HEK293 (cell line): ENCODE data around the gene TDRD10.
"Not testable (repeated sequence)": the region's sequence is repeated elsewhere in the genome, so short reads cannot be mapped to it uniquely, and the experiment has no call there.

Experiments
- CTCF ChIA-PET: fragments of 350-600 bp; formaldehyde crosslinking; extraction: SDS; loops from one replicate; lab custom pipeline; 2021; ENCODE audit warnings: antibody characterized with exemption; lab: Yijun Ruan, JAX
- POLR2A ChIA-PET: fragments of 300-600 bp; formaldehyde crosslinking; extraction: SDS; loops from one replicate; lab custom pipeline; 2020; ENCODE audit warnings: antibody characterized with exemption, inconsistent platforms; lab: Yijun Ruan, JAX
- H3K27ac ChIP-seq: fragments of 200-500 bp; sonication (Bioruptor generic); 2 replicates; pipeline ENCODE4 v1.5.1; 2014; ENCODE audit warnings: low read depth, low read length, control low read depth, inconsistent platforms; ENCODE audit errors: extremely low read depth
- H3K36me3 ChIP-seq, 2 experiments: fragments of 200-500 bp in 1 of 2; sonication (Bioruptor generic) in 1 of 2; 1 replicate in 1 of 2; 2 replicates in 1 of 2; pipeline ENCODE4 v1.5.1; 2014 to 2017; ENCODE audit warnings: inconsistent platforms in 2 of 2, low read length in 2 of 2; ENCODE audit not compliant: control insufficient read depth in 2 of 2, insufficient read depth in 1 of 2
- H3K4me1 ChIP-seq: fragments of 200-500 bp; sonication (Bioruptor generic); 2 replicates; pipeline ENCODE4 v1.5.1; 2014; ENCODE audit warnings: mild to moderate bottlenecking, low read length, inconsistent platforms; ENCODE audit not compliant: control insufficient read depth, insufficient read depth
- H3K4me3 ChIP-seq: 2 replicates; pipeline ENCODE4 v1.5.1; 2011; ENCODE audit warnings: low read depth, mild to moderate bottlenecking, control low read depth, low read length, moderate library complexity
- H3K9me3 ChIP-seq: fragments of 200-500 bp; sonication (Bioruptor generic); 2 replicates; pipeline ENCODE4 v1.5.1; 2014; ENCODE audit warnings: low read depth, low read length, inconsistent platforms; ENCODE audit not compliant: control insufficient read depth, insufficient read depth
- KLF16 ChIP-seq: fragments of 450-650 bp; formaldehyde crosslinking; IDR thresholded peaks from 2 replicates; pipeline ENCODE4 v1.5.1; 2017; ENCODE audit warnings: missing biosample characterization, missing genetic modification characterization
- PRDM1 ChIP-seq: fragments of 450-650 bp; formaldehyde crosslinking; IDR thresholded peaks from 2 replicates; pipeline ENCODE4; 2016; ENCODE audit warnings: missing biosample characterization, missing genetic modification characterization
- RBAK ChIP-seq: fragments of 450-650 bp; formaldehyde crosslinking; IDR thresholded peaks from 2 replicates; pipeline ENCODE4 v1.5.1; 2016; ENCODE audit warnings: missing biosample characterization, missing genetic modification characterization
- REPIN1 ChIP-seq: fragments of 450-650 bp; formaldehyde crosslinking; IDR thresholded peaks from 2 replicates; pipeline ENCODE4 v1.5.1; 2017; ENCODE audit warnings: missing biosample characterization, missing genetic modification characterization, low read depth
- ZBTB20 ChIP-seq: fragments of 450-650 bp; formaldehyde crosslinking; IDR thresholded peaks from 2 replicates; pipeline ENCODE4 v1.5.1; 2016; ENCODE audit warnings: missing biosample characterization, missing genetic modification characterization
- ZBTB6 ChIP-seq: fragments of 450-650 bp; formaldehyde crosslinking; IDR thresholded peaks from 2 replicates; pipeline ENCODE4 v1.5.1; 2017; ENCODE audit warnings: missing biosample characterization, missing genetic modification characterization
- ZEB2 ChIP-seq: fragments of 450-650 bp; formaldehyde crosslinking; IDR thresholded peaks from 2 replicates; pipeline ENCODE4 v1.5.1; 2016; ENCODE audit warnings: missing biosample characterization, missing genetic modification characterization
- ZNF239 ChIP-seq: fragments of 450-650 bp; formaldehyde crosslinking; IDR thresholded peaks from 2 replicates; pipeline ENCODE4 v1.5.1; 2016; ENCODE audit warnings: missing biosample characterization, missing genetic modification characterization
- ZNF324 ChIP-seq: fragments of 450-650 bp; formaldehyde crosslinking; IDR thresholded peaks from 2 replicates; pipeline ENCODE4 v1.5.1; 2016; ENCODE audit warnings: missing biosample characterization, missing genetic modification characterization
- ZNF488 ChIP-seq: fragments of 450-650 bp; formaldehyde crosslinking; IDR thresholded peaks from 2 replicates; pipeline ENCODE4 v1.5.1; 2016; ENCODE audit warnings: missing biosample characterization, missing genetic modification characterization
- ZNF664 ChIP-seq: fragments of 450-650 bp; formaldehyde crosslinking; IDR thresholded peaks from 2 replicates; pipeline ENCODE4 v1.5.1; 2016; ENCODE audit warnings: missing biosample characterization, missing genetic modification characterization
- ZNF777 ChIP-seq: fragments of 450-650 bp; formaldehyde crosslinking; IDR thresholded peaks from 2 replicates; pipeline ENCODE4 v1.5.1; 2017; ENCODE audit warnings: missing biosample characterization, missing genetic modification characterization, borderline replicate concordance
- ZSCAN30 ChIP-seq: fragments of 450-650 bp; IDR thresholded peaks from 2 replicates; pipeline ENCODE4 v1.5.1; 2018; ENCODE audit warnings: missing biosample characterization, mild to moderate bottlenecking, missing genetic modification characterization, moderate library complexity
- TF ChIP-seq, protein P1 (sequence below): fragments of 450-650 bp; formaldehyde crosslinking; IDR thresholded peaks from 2 replicates; pipeline ENCODE4 v1.5.1; 2016; ENCODE audit warnings: missing biosample characterization, missing genetic modification characterization
- TF ChIP-seq, protein P2 (sequence below): fragments of 450-650 bp; formaldehyde crosslinking; IDR thresholded peaks from 2 replicates; pipeline ENCODE4 v1.5.1; 2017; ENCODE audit warnings: missing biosample characterization, mild to moderate bottlenecking, missing genetic modification characterization, moderate library complexity
- TF ChIP-seq, protein P3 (sequence below): fragments of 450-650 bp; formaldehyde crosslinking; IDR thresholded peaks from 2 replicates; pipeline ENCODE4 v1.5.1; 2017; ENCODE audit warnings: missing biosample characterization, missing genetic modification characterization

TDRD10 gene

GRCh38 chr1:154483941-154484803 is 17.8 kb upstream of the TDRD10 start (continued):
- TF ChIP-seq, protein P1, sequence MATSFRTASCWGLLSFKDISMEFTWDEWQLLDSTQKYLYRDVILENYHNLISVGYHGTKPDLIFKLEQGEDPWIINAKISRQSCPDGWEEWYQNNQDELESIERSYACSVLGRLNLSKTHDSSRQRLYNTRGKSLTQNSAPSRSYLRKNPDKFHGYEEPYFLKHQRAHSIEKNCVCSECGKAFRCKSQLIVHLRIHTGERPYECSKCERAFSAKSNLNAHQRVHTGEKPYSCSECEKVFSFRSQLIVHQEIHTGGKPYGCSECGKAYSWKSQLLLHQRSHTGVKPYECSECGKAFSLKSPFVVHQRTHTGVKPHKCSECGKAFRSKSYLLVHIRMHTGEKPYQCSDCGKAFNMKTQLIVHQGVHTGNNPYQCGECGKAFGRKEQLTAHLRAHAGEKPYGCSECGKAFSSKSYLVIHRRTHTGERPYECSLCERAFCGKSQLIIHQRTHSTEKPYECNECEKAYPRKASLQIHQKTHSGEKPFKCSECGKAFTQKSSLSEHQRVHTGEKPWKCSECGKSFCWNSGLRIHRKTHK: no peak
- TF ChIP-seq ZNF777 (tag by site-specific recombination): no peak

DNA sequence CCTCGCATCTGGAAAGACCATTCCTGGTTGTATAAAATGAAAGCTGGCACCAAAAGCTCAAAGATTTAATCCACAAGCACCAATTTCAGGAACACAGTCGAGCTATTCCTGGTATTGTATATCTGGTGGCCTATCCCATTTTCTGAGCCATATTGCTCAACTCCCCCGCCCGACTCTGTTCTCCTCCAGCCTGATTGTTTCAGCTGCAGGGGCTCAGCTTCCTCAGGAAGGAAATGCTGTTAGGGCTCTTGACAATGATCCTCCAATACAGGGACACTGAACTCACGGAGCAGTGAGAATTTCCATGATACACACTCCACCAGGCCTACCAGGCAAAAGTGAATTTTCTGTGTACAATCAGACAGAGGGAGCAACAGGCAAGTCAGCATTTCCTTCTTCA is 16.9 kb upstream of the TDRD10 start:
- H3K4me1 ChIP-seq: peaks cover 3% of the 10 kb centered on the region; the same call in 1 of the 2 replicates
- POLR2A ChIA-PET: interaction anchor here (0.7 to 1.1 kb wide), 3 partner anchors 61 to 66 kb away, joined by 3 to 7 read pairs (median 3); no protein-coding TSS in a partner anchor
- H3K36me3 ChIP-seq: no peaks in the 10 kb centered on the region
- no peaks in the 10 kb centered on the region for H3K9me3 ChIP-seq
- TF ChIP-seq ZEB2 (tag by site-specific recombination) (no peak), ZNF664 (tag by site-specific recombination) (no peak), ZBTB6 (tag by site-specific recombination) (no peak), ZNF324 (tag by site-specific recombination) (no peak), ZNF239 (tag by site-specific recombination) (no peak)
- H3K27ac ChIP-seq: no peak overlapping the region
- CTCF ChIA-PET: interaction anchor here (0.9 to 11.0 kb wide), 3 partner anchors 43 to 63 kb away, joined by 3 to 205 read pairs (median 59); no protein-coding TSS in a partner anchor
- H3K4me3 ChIP-seq: no peak overlapping the region

DNA sequence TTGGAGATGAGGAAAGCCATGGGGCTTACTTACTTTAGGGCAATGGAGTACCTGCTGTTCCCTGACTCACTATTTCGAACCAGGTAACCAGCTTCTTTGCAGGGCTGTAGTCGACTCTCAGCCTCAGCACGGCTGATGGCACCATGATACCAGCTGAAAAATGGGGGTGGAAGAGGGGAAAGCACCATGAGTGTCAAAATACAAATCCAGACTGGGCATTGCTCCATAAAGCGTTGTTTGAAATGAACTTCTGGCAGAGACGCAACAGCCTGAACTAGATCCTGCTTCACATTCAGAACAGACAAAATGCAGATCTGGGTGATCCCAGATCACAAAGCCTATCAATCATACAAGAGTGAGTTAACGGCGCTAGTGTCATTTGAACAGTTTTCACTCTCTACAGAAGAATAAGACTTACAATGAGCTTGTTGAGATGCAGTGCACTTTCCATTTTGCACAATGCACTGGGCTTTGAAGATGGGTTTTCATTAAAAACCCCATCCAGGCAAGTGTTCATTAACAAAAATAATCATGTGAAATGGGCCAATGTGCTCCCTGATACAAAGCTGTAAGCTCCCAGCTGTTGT is 16.0 kb upstream of the TDRD10 start:
- Histone ChIP-seq H3K36me3 (no peaks in the 10 kb centered on the region), H3K27ac (no peak overlapping the region), H3K4me1 (peaks cover 3% of the 10 kb centered on the region; the same call in 1 of the 2 replicates), H3K9me3 (no peaks in the 10 kb centered on the region)
- POLR2A ChIA-PET: no interaction called here
- no peak for TF ChIP-seq ZNF488 (tag by site-specific recombination)
- no peak for TF ChIP-seq RBAK (tag by site-specific recombination)
- no peak for TF ChIP-seq PRDM1
- no peak for TF ChIP-seq KLF16 (tag by site-specific recombination)
- TF ChIP-seq REPIN1: no peak
- TF ChIP-seq, protein P2, sequence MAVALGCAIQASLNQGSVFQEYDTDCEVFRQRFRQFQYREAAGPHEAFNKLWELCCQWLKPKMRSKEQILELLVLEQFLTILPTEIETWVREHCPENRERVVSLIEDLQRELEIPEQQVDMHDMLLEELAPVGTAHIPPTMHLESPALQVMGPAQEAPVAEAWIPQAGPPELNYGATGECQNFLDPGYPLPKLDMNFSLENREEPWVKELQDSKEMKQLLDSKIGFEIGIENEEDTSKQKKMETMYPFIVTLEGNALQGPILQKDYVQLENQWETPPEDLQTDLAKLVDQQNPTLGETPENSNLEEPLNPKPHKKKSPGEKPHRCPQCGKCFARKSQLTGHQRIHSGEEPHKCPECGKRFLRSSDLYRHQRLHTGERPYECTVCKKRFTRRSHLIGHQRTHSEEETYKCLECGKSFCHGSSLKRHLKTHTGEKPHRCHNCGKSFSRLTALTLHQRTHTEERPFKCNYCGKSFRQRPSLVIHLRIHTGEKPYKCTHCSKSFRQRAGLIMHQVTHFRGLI (tag by site-specific recombination): no peak
- TF ChIP-seq, protein P3, sequence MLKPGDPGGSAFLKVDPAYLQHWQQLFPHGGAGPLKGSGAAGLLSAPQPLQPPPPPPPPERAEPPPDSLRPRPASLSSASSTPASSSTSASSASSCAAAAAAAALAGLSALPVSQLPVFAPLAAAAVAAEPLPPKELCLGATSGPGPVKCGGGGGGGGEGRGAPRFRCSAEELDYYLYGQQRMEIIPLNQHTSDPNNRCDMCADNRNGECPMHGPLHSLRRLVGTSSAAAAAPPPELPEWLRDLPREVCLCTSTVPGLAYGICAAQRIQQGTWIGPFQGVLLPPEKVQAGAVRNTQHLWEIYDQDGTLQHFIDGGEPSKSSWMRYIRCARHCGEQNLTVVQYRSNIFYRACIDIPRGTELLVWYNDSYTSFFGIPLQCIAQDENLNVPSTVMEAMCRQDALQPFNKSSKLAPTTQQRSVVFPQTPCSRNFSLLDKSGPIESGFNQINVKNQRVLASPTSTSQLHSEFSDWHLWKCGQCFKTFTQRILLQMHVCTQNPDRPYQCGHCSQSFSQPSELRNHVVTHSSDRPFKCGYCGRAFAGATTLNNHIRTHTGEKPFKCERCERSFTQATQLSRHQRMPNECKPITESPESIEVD (tag by site-specific recombination): no peak
- no peak for TF ChIP-seq ZBTB20 (tag by site-specific recombination)
- no peak for TF ChIP-seq ZSCAN30
- TF ChIP-seq, all 188 proteins: peak for 0
- CTCF ChIA-PET: interaction anchor here (0.7 to 1.2 kb wide), 2 partner anchors 60 kb away, joined by 3 to 5 read pairs; no protein-coding TSS in a partner anchor
- H3K4me3 ChIP-seq: no peak overlapping the region

DNA sequence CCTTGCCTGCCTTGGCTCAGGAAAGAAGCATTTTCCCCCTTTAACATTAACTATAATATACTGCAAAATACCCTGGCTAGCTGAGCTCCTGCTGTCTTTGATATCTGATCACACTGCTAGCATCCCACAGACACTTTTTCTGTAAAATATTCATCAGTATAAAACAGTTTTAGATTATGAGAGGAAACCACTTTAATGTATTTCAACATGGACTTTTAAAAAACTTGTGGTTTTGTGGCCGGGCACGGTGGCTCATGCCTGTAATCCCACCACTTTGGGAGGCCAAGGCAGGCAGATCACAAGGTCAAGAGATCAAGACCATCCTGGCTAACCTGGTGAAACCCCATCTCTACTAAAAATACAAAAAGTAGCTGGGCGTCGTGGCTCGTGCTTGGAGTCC is 15.3 kb upstream of the TDRD10 start:
- H3K9me3 ChIP-seq, H3K27ac ChIP-seq, H3K4me3 ChIP-seq, H3K4me1 ChIP-seq, H3K36me3 ChIP-seq, POLR2A ChIA-PET: not testable (repeated sequence)
- CTCF ChIA-PET: interaction anchor here (0.6 to 1.2 kb wide), 3 partner anchors 59 to 111 kb away, joined by 3 to 5 read pairs (median 3); no protein-coding TSS in a partner anchor
